Muscle of leg (tissue), 11 donors: ENCODE results near the gene HARS1. TPM values are rescaled to one million over a fixed set of nuclear protein-coding genes. Genes with fewer than 3 reads are reported as not detected.
A peak's percentile ranks its signal among the peaks of the same experiment; 100 is the strongest.
"Not testable (repeated sequence)": the region's sequence is repeated elsewhere in the genome, so short reads cannot be mapped to it uniquely, and the experiment has no call there.

ENCODE experiments used
- DNase-seq: peaks from one replicate; pipeline ENCODE4 v3.0.0; 2013
- H3K27ac ChIP-seq: one replicate; pipeline ENCODE4 v1.5.1; 2013; ENCODE audit warnings: mild to moderate bottlenecking, low read length, control low read depth
- H3K27me3 ChIP-seq: one replicate; pipeline ENCODE4 v1.6.1; 2013; ENCODE audit warnings: low read length; ENCODE audit not compliant: control insufficient read depth, insufficient read depth
- H3K36me3 ChIP-seq: one replicate; pipeline ENCODE4 v1.6.1; 2013; ENCODE audit warnings: low read length; ENCODE audit not compliant: control insufficient read depth, insufficient read depth
- H3K4me1 ChIP-seq: one replicate; pipeline ENCODE4 v1.6.1; 2013; ENCODE audit warnings: low read length; ENCODE audit not compliant: control insufficient read depth, insufficient read depth
- H3K4me3 ChIP-seq: one replicate; pipeline ENCODE4 v1.5.1; 2013; ENCODE audit warnings: low read length, control low read depth
- H3K9me3 ChIP-seq: replicated peaks from 2 replicates; pipeline ENCODE4 v1.6.1; 2013; ENCODE audit warnings: low read depth, low read length; ENCODE audit not compliant: control insufficient read depth
- WGBS: methylation state at CpG from one replicate; pipeline ENCODE4 v1.1.5; 2013; ENCODE audit warnings: missing lambda C conversion rate; ENCODE audit not compliant: insufficient coverage; 5-methylcytosine and 5-hydroxymethylcytosine counted together
- polyA plus RNA-seq, 8 donors: library from polyadenylated mRNA; unstranded; fragments of 120-200 nt; gene quantifications; one replicate each; pipeline versions ENCODE4 v1.2.1 to v1.2.3, GENCODE V29; 2013; ENCODE audit warnings: inconsistent platforms in 1 of 8, low replicate concordance in 1 of 8; ENCODE audit not compliant: insufficient read length in 8 of 8, insufficient read depth in 1 of 8
- total RNA-seq: library from RNA; stranded (reverse); fragments of 120-200 nt; gene quantifications from one replicate; pipeline ENCODE4 v1.2.4, GENCODE V29; 2013

The HARS1 gene
- total and polyA plus RNA-seq, 9 donors, result 41.4 to 54.0 (median 49.9) TPM

DNA sequence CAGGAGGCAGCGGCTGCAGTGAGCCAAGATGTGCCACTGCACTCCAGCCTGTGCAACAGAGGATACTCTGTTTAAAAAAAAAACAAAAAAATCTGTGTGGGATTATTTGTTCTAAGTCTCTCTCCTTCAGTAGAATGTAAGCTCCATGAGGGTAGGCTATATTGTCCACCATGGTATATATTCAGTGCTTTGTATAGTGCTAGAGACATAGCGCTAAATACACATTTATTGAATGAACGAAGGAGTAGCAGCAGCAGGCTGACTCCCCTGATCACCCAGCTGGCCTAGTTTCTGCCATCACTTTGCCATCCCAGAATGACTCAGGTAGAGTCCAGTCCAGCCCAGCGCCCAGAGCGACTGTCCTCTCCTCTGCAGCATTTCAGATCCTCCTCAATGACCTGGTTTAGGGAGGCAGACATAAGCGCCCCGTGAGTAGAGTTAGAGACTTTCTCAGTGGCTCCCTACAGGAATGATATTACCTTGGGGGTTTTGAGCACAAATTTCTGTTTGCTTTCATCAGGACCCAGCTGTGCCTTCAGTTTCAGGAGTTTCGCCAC is 716 bp downstream of the HARS1 start:
- Histone ChIP-seq H3K4me1 (peaks cover 12% of the 10 kb centered on the region), H3K9me3 (no peaks in the 10 kb centered on the region), H3K4me3 (peak overlapping the region; percentile 96), H3K36me3 (peaks cover 35% of the 10 kb centered on the region), H3K27me3 (no peaks in the 10 kb centered on the region), H3K27ac (peak overlapping the region; percentile 69)
- WGBS, result 67% methylated on average over 3 of the region's 8 CpGs
- no peak for DNase-seq

DNA sequence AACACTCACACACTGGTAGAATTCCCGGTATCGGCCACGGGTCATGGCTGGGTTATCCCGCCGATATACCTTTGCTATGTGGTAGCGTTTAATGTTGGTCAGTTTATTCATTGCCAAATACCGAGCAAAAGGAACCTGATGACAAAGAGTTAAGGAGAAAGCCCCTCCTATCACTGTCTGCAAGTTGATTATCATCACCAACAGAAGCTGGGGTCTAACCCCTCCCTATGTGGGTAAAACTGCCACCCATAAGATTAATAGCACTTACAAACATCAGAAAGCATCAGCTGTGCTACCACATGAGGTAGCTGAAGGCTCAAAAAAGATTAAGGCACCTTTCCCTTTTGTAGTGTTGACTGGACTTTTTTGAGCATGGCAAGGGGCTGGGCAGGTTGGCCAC is 12.2 kb downstream of the HARS1 start:
- no peak overlapping the region for H3K4me3 ChIP-seq
- DNase-seq, result no peak
- H3K36me3 ChIP-seq, result peaks cover 60% of the 10 kb centered on the region
- H3K4me1 ChIP-seq, result no peaks in the 10 kb centered on the region
- no peaks in the 10 kb centered on the region for H3K27me3 ChIP-seq
- no peak overlapping the region for H3K27ac ChIP-seq
- WGBS, result 98% methylated on average over 5 of the region's 7 CpGs
- no peaks in the 10 kb centered on the region for H3K9me3 ChIP-seq

DNA sequence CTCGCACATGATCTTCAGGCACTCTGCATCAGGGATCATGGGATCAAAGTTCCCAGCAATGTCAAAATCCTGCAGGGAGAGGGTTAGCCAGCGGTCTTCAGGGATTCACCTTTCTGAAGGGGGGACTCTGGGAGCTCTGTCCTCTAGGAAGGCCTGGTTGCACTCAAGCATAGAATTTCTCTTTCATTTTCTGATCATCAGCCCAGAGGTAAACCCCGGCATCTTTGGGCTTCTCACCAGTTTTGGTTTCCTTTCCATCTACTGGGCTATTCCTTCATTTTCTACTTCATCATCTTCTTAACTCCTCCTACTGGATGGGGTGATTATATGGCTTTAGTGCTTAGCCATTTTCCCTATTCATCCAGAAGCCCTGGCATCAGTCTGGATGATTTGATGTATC is 13.2 kb downstream of the HARS1 start:
- no peak overlapping the region for H3K27ac ChIP-seq
- peaks cover 66% of the 10 kb centered on the region for H3K36me3 ChIP-seq
- H3K27me3 ChIP-seq, result no peaks in the 10 kb centered on the region
- 94% methylated on average over 2 of the region's 3 CpGs for WGBS
- no peaks in the 10 kb centered on the region for H3K4me1 ChIP-seq
- H3K9me3 ChIP-seq, result no peaks in the 10 kb centered on the region
- no peak overlapping the region for H3K4me3 ChIP-seq
- no peak for DNase-seq

DNA sequence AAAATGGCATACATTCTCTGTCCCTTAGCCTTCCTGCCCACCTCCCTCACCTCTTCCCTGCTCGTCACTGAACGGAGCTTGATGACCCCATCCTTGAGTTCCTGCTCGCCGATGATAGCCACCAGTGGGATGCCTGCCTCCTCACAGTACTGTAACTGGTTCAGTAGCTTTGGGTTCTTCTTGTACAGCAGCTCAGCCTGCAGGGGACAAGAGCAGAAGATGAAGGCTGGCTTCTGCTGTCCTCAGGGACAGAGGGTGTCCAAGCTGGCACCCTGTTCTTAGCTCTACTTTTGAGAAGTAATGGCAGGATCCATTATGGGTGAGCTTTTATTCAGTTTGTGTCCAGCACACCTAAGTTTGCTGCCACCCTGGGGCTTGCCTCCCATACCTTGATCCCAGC is 16.5 kb downstream of the HARS1 start:
- DNase-seq, result no peak
- no peaks in the 10 kb centered on the region for H3K27me3 ChIP-seq
- peaks cover 72% of the 10 kb centered on the region for H3K36me3 ChIP-seq
- WGBS, result 97% methylated on average over 4 of the region's 4 CpGs
- H3K27ac ChIP-seq, result no peak overlapping the region
- H3K4me1 ChIP-seq, result no peaks in the 10 kb centered on the region
- no peak overlapping the region for H3K4me3 ChIP-seq
- H3K9me3 ChIP-seq, result no peaks in the 10 kb centered on the region

DNA sequence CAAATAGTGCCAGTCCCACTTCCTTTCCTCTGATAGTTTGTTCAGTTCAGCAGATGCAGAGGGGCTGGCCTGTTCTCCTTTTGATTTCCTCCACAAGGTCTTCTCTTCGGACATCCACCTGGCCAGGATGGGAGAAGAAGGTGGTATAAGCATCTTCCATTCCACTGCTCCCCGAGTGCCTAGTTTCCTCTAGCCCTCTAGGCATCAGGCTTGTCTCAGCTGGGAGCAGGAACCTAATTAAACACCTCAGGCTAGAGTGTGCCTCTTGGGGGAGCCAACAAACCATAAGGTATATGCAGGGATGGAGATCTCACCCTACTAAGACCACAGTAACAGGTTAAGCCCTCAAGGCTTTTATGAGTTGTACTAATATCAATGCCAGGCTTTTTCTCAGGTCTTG is 17.0 kb downstream of the HARS1 start:
- no peak overlapping the region for H3K4me3 ChIP-seq
- H3K4me1 ChIP-seq, result no peaks in the 10 kb centered on the region
- WGBS, result no CpG with 5 or more reads among the region's 2 CpGs
- H3K9me3 ChIP-seq, result no peaks in the 10 kb centered on the region
- peaks cover 73% of the 10 kb centered on the region for H3K36me3 ChIP-seq
- no peaks in the 10 kb centered on the region for H3K27me3 ChIP-seq
- DNase-seq, result no peak
- H3K27ac ChIP-seq, result no peak overlapping the region

DNA sequence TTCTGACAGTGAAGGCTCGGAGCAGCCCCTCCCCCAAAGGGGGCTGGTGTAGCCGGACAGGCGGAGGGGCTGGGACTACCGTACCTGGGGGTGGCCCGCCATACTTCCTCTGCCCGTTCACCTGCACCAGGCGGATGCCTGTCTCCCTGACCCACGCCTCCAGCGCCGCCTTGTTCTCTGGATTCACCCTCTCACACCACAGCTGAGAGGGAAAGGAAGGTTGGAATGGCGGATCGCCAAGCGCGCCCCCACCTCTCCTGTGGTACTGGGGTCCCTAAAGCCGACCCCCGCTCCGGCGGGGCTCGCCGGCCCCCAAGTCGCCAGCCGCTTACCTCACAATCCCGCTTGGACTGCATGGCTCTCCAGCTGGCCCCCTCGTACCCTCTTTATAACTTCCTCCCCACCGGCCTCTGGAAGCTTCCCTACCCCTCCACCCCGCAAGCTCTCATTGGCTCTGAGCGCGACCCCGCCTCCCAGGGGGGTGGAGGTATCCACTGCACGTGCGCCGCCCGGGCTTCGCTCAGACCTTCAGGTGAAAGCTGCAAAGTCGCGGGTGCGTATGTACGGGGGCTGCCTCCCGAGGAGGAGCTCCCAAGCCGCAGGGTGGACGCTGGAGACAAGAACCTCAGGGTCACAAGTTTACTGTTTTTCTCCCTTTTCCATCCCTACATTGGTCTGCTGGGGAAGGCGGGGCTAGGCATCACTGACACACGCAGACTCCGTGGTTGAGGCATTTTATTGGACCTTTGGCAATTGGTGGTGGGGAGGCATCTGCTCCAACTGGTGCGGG is 17.8 kb downstream of the HARS1 start, which contains the start of gene DND1:
DND1 (minus strand) TSS at position 390 of the 790 bp plus-strand sequence; CDS start at position 356, 34 bp downstream.
- Histone ChIP-seq H3K27ac (no peak within 1 kb of the TSS), H3K4me3 (no peak within 1 kb of the TSS), H3K4me1 (no peaks in the 10 kb centered on the region), H3K27me3 (no peaks in the 10 kb centered on the region), H3K9me3 (no peaks in the 10 kb centered on the region), H3K36me3 (peaks cover 76% of the 10 kb centered on the region)
- no peak for DNase-seq
- 73% methylated on average over 22 of the region's 45 CpGs for WGBS

DNA sequence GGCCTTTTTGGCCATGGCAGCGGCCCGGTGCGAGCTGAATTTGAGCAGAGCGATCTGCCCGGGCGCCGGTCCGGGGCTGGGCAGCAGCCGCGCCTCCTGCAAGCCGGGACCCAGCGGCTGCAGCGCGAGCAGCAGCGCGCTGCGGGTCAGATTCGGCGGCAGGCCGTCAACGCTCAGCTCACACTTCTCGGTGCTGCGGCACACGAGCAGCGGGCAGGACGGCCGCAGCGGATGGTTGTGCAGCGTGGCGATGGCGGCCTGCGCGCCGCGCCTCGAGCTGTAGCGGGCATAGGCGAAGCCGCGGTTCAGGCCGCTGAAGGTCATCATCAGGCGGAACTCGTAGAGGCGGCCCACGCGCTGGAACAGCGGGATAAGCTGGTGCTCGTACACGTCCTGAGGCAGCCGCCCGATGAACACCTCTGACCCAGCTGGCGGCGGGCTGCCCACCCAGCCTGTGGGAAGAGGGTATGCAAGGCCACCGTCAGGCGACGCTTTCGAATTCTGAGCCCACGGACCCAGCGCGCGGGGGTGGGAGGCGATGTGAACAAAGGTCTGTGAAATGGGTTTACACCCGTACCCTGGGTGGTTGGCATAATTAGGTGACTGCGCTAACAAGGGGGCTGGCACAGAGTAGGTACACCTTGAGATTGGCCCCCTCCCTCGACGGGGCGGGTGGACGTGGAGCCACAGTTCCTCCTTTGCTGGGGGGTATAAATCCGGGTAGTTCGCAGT is 18.5 kb downstream of the HARS1 start:
- Histone ChIP-seq H3K4me3 (no peak overlapping the region), H3K4me1 (no peaks in the 10 kb centered on the region), H3K36me3 (peaks cover 77% of the 10 kb centered on the region), H3K27me3 (no peaks in the 10 kb centered on the region), H3K27ac (no peak overlapping the region), H3K9me3 (no peaks in the 10 kb centered on the region)
- DNase-seq, result no peak
- 26% methylated on average over 66 of the region's 70 CpGs for WGBS

DNA sequence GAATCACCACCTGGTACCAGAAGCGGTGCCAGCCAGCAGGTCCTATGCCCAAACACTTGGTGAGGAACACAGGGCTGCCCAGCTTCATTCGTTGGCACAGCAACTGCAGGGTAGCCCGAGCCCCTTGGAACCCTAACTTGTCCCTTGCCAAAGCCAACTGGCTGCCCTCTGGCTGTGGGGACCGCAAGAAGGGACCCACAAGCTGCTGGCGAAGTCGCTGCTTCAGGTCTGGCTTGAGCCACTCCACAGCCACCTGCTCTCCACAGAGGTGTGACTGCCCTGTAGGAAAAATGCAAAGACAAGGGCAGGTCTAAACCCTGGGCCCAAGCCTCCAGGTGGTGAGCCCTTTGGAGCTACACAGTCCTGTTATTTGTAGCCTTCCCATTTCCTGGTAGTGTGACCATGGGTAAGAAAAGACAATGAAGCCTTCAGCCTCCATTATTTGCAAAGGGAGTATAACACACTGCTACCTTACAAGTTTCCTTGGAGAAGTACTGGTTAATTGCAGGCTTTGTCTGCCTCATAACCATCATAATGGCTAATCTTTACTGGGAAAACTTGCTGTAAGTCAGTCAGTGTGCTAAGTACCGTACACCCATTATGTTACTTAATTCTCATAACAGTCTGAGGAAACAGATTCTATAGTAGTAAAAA is 19.6 kb downstream of the HARS1 start:
- no peaks in the 10 kb centered on the region for H3K27me3 ChIP-seq
- peaks cover 75% of the 10 kb centered on the region for H3K36me3 ChIP-seq
- no peaks in the 10 kb centered on the region for H3K4me1 ChIP-seq
- no peak overlapping the region for H3K4me3 ChIP-seq
- WGBS, result no CpG with 5 or more reads among the region's 7 CpGs
- H3K27ac ChIP-seq, result no peak overlapping the region
- H3K9me3 ChIP-seq, result no peaks in the 10 kb centered on the region
- no peak for DNase-seq

DNA sequence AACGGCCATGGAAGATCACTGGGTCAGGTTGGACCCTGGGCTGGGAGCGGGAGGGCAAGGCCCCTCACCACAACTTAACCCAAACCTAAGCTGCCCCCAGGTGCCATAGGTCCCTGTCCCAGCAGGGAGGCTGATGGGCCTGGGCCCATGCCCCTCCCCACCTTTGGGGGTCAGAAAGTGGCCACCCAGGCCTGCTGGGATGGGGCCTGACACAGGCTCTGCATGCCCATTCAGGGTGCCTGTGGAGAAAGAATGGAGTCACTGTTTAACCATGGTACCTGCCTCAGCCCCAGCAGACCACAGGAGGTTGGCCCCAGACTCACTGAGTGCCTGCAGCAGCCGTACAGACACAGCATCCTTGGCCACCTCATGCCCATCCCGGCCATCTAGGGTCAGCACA is 20.1 kb downstream of the HARS1 start:
- DNase-seq, H3K4me3 ChIP-seq, H3K27ac ChIP-seq, H3K27me3 ChIP-seq, H3K4me1 ChIP-seq, H3K9me3 ChIP-seq: not testable (repeated sequence)
- WGBS, result no CpG with 5 or more reads among the region's 4 CpGs
- H3K36me3 ChIP-seq, result peaks cover 72% of the 10 kb centered on the region
